IPS-NIHi11 (cell line): ENCODE measurements around the gene FAM131C.

Source experiments
- DNase-seq: peaks from one replicate; pipeline ENCODE4 v3.0.0; 2012; ENCODE audit warnings: mixed read lengths, low spot score

Gene FAM131C

DNA sequence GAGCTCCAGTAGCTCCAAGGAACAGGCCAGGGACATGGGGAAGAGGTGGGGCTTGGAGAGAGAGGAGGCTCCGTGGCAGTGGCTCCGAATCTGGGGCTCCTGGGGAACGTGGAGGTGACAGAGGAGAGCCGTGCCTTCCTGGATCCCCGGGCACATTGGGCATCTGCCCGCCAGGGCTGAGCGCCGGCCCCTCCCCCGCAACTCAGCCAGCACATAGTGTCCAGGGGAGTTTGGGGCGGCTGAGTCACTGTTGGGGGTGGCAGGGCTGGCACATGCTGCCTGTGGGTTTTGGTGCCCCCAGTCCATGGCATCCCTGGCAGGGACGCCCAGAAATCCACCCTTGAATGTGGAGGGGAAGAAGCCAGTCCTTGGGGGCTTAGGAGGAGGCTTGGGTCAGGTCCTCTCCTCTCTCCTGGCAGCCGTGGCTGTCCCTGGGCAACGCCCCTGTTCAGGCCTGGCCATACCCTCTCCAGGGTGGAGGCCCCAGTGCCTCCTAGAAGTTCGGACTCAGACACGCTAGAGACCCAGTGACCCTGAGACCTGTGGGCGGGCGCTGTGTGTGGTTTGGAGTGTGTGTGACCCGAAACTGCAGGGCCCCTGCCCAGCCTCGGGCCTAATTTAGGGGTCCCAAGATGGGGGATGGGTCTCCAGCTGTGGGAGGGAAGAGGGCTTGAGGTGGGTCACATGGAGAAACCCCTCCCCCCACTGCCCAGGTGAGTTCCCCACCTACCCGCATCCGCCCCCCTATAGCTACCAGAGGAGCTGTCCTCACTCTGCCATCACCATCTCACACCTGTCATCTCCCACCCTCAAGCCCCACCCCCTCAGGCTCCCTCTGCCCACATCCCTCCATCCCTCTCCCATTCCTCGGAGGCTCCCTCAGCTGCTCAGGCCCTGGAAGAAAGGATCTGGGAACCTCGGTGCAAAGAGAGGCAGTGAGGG, 57.2 kb downstream of the FAM131C start:
- DNase-seq: no peak

DNA sequence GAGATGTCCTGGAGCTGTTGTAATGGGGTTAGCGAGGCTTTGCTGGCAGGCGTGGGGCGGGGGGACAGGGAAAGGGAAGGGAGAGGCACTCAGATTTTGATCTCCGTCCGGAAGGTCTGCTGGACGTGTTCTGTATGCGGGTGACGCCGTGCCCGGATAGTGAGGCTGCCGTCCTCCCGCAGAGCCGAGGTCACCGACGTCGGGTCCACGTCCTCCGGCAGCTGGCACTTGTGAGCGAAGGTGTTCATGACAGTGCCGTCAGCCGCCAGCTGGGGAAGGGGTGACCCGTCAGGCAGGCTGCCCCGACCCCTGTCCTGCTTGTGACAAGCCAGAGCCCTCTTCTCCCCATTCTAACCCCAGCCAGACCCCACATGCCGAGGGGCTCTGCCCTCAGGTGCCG, 58.0 kb downstream of the FAM131C start:
- DNase-seq: no peak

DNA sequence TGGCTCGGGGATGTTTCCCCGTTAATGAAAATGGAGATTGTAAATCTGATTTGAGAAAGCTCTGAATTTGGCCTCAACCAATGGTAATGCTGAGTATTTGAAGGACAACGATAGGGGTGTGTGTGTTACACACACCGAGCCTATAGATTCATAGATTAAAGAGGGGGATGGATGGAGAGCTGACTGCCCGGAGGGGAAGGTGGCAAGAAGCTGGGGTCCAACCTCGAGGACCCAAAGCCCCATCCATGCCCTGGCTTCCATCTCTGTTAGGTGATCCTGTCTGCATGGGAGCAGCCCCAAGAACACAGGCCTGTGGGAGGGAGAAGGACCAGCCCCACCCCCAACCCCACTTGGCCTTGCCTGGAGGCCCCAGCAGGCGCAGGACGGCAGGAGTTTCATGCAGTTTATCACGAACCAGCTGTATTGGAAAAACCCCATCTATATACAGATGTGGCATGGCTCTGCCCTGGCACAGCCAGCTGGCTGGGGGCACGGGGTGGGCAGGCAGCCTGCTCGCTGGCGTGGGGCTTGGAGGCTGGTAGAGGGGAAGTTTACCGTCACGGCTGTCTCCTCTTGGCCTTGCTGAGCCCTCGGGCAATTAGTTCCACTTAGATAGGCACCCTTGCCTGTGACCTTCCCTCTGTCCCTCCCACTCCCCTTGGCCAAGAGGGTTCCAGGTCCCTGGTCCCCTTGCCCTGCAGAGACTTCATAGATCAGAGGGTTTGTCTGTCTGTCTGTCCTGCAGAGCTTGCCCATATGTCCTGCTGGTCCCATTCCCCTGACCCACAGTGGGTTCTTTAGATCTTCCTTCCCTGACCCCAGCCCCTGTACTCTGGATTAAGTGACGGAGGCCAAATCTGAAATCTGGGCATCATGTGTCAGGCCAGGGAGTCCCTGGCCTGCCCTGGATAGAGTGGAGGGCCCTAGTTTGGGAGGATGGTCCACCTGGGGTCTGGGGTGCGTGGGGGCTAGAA, 58.7 kb downstream of the FAM131C start:
- no peak for DNase-seq

DNA sequence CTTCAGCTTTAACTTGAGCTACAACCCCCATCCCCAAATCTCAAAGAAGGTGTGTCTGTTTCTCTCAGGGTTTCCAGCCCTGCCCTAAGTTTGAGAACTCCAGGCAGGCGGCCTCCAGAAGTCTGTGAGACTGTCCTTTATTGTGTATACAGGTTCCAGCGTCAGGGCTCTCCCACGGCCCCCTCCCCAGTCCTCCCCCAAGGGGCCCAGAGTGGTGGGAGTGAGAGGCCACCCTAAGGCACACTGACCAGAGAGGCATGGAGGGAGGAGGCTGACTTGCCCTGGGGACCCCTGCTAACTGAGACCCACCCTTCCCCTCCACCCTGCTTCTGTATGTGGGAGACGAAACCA, 59.6 kb downstream of the FAM131C start:
- no peak for DNase-seq

DNA sequence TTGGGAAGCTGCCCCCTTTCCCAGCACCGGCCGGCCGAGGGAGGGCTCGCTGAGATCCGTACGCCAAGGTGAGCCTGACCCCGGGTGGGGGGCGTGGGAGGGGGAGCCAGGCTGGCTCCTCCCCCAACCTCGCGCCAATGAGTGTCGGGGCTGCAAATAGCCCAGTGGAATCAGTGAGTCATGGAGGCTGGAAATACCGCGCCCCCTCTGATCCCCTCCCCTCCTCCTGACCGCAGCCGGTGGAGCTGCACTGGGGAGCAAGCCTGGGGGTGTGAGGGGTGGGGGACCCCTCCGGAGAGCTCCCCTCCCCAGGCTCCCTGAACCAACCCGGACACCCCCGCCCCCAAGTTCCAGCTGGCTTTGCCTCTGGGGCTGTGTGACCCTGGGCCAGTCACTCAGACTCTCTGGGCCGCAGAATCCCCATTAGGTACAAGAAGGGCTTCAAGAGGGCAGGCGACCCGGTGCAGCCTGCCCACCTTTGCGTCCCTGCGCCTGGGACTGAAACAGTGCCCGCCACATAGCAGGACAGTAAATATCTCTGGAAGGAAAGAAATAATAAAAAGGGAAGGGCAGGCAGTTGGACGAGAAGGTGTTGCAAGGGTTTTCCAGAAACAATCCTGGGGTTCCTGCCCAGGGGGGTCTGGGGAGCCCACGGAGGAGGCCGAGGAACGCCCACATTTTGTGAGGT, 60.1 kb downstream of the FAM131C start:
- peak; percentile 84 for DNase-seq

DNA sequence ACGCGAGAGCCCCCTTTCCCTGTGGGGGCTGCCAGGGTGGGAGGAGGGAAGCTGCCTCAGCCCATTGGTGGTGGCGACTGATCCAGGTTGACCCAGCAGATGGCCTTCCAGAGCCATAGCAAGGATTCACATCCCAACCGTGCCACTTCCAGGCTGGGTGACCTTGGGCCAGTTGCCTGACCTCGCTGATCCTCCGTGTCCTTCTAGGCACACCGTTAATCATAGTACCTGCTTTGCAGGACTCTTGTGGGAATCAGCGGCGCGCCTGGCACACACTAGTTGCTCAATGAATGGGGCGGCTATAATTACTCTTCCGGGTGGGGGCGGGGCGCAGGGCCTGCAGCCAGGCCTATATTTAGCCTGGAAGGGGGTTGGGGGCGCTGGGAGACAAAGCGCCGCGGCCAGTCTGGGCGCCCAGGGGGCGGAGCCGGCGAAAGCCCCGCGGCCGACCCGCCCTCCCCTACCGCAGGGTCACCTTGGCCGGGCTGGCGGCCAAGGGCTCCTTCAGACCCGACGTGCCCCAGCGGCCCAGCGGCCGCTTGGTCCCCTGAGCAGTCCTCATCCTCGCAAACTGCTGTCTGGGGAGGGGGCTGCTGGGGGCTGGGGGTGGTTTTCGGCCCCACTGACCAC, 60.7 kb downstream of the FAM131C start:
- peak; percentile 92 for DNase-seq

DNA sequence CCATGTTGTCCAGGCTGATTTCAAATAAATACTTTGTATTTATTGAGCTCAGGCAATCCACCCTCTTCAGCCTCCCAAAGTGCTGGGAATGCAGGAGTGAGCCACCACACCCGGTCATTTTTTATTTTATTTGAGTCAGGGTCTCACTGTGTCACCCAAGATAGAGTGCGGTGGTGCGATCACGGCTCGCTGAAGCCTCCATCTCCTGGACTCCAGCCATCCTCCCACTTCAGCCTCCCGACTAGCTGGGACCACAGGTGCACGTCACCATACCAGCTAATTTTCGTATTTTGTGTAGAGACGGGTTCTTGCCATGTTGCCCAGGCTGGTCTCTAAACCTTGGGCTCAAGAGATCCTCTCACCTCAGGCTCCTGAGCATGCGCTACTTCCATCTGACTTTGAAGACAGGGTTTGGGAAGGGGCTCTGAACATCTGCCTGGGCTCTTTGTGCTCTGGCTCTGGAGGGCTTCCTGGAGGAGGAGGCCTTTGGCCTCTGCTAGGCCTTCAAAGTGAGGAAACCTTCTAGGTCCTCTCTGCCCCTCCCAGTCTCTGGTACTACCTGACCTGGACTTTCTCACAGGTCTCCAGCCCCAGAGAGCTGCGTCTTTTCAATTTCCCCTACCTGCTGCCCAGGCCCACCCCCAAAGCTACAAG, 61.4 kb downstream of the FAM131C start:
- peak; percentile 4 for DNase-seq

DNA sequence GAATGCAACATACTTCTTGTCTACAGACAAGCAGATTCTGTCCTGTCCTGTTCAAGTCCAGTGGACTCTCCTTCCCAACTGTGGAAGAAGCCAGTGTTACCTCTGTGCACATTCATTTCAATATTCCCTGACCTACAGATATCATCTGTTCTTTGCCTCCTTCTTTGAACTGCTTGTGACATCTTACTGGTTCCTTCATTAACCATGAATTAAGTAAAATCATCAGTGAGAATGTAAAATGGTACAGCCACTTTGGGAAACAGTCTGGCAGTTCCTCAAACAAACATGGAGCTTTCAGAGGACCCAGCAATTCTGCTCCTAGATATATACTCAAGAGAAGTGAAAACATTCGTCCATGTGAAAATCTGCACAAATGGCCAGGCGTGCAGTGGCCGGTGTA, 62.6 kb downstream of the FAM131C start:
- no peak for DNase-seq

DNA sequence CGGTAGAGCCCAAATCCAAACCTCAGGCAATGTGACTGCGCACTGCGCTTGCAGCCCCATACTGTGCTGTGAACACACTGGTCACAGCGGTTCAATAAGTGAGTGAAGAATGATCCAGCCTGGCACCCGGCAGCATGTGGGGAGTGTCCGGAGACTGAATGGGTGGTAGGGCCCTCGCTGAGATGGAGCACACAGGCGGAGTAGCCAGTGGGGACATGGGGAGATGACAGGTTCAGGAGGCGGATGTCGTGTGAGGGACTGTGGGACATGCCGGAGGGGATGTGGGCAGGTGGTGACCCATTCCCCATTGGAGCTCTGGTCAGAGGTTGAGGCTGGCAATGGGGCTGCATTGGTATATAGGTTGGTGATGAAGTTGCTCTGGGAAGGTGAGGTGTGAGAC, 63.8 kb downstream of the FAM131C start:
- no peak for DNase-seq

DNA sequence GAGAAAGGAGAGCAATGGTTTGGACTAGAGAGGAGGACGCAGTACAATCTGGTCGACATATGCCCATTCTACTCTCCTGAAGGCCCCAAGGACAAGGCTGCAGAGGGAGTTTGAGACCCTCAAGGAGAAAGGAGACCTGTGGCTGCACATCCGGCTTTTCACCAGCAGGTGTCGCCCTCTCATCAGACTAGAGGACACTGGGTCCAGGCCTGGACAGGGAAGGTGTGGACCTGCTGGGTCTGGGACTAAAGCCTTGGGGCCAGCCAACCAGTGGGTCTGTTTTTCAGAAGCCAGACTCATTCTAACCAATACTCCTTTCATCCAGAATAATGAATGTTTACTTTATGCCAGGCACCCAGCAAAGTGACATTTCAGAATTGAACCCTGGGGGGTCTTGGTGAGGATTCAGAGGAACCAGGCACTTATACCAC, 64.4 kb downstream of the FAM131C start:
- DNase-seq: peak; percentile 84
